GM18505 (cell line): ENCODE data around the gene TENM4.
A peak's percentile ranks its signal among the peaks of the same experiment; 100 is the strongest.

Experiments
- ATAC-seq: cut with Tn5 transposase; IDR thresholded peaks from one replicate; pipeline ENCODE4 v1.9.1; 2021; ENCODE audit not compliant: unreplicated experiment
- POLR2A ChIP-seq: IDR thresholded peaks from 4 replicates; pipeline ENCODE4 v1.6.1; 2011; ENCODE audit warnings: borderline replicate concordance; ENCODE audit not compliant: insufficient read depth, insufficient read length; ENCODE audit errors: extremely low read depth

TENM4 gene

DNA sequence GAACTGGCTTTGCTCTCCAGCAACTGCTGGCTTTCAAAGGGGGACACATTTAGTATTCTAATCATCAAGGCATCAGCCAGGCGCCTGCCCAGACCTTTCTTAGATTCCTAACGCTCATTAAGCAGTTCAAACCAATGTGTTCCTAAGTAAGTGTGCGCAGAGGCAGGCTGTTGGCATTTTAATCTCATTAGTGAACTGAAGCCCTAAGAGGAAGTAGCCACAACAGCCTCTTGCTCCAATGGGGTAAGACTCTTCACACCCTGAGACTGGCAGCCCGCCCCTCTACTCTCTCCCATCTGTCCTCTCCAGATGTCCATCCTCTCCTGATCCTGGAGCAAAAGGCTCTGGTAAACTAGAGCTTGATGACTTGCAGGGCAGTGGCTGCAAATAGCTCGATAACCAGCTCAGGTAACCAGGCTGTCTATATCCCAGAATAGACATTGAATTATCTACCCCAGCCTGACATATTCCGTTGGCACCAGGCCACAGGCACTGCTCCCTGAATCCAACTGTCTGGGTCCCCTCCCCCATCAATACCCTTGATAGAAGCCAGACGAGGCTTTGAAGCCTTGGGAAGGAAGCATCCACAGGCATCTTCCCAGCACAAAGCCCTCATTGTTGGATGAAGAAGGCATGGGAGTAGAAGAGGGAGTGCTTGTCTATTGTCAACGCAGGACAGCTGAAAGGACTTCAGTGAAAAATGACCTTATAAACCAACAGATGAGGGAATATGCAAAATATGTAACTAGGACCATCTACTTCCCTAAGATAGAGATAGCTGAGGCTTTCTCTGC, 321.1 kb downstream of the TENM4 start:
- no peak for ATAC-seq
- TF ChIP-seq POLR2A, result no peak

GRCh38 chr11:79117488-79117887, 323.3 kb downstream of the TENM4 start:
- no peak for TF ChIP-seq POLR2A
- ATAC-seq, result no peak

GRCh38 chr11:79116600-79116999, 324.2 kb downstream of the TENM4 start:
- no peak for ATAC-seq
- TF ChIP-seq POLR2A, result no peak

- TF ChIP-seq POLR2A, result no peak
- no peak for ATAC-seq
These were observed 327.7 kb downstream of the TENM4 start for GRCh38 chr11:79113054-79113690.

DNA sequence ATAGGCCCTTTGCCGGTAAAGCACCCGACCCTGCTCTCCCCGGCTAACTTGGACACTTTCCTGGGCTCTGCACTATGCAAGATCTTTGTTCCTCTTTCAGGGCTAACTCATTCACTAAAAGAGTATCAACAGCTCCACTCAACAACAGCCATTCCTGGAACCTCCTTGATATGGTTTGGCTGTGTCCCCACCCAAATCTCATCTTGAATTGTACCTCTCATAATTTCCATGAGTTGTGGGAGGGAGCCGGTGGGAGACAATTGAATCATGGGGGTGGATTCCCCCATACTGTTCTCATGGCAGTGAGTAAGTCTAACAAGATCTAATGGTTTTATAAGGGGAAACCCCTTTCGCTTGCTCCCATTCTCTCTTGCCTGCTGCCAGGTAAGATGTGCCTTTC, 330.0 kb downstream of the TENM4 start:
- no peak for TF ChIP-seq POLR2A
- ATAC-seq, result no peak

DNA sequence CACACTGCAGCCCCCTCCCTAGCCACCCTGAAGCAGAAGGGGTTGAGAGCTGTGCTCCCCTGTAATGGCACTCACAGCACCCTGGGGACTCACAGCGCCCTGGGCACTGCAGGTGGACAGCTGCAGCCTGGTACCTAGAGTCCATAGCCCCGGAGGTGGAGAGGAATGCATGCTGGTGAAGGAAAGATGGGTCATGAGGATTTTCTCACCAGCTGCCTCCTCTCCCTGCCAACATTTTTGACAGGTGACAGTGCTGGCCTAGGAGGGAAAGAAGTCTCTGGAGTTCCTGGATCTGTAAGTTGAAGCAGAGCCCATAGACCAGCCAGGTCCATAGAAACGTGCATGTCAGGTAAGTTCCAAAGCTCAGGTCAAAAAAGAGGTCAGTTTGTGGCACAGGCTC, 330.5 kb downstream of the TENM4 start:
- no peak for TF ChIP-seq POLR2A
- ATAC-seq, result no peak

- TF ChIP-seq POLR2A, result no peak
- ATAC-seq, result no peak
These were observed 332.0 kb downstream of the TENM4 start for GRCh38 chr11:79108851-79109250.

DNA sequence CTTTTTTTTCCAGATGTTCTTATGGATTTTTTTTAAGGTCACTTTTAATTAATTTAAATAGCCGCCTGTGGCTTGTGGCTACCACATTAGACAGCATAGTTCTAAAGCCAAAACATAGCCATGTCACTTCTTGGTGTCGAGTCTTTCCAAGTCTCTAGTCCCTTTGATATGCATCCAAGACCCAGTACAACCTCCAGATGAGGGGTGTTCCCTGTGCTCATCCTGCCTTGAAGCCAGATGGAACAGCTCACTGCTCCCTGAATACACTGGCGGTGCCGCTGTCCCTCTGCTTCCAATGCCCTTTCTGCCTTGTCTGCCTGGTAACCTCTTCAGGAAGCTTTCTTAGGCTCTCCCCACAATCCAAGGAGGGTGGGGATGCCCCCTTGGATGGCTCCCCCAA, 338.0 kb downstream of the TENM4 start:
- ATAC-seq, result no peak
- TF ChIP-seq POLR2A, result no peak

DNA sequence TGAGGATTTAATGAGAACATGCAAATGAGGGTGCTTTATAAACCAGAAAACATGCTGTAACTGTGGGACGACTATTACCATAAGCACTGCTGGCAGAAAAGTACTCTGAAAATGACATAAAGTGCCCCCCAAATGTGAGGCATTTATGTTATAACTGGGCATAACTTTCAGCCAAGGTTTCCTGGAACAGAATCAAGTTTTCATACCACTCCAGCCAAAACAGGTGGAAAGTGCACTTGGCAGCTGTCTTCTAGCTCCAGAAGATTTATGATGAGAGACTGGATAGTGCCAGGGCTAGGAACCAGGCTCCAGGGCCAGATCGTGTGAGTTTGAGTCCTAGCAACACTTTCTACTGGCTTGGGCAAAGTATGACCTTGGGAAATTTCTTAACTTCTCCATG, 339.2 kb downstream of the TENM4 start:
- ATAC-seq, result no peak
- no peak for TF ChIP-seq POLR2A

DNA sequence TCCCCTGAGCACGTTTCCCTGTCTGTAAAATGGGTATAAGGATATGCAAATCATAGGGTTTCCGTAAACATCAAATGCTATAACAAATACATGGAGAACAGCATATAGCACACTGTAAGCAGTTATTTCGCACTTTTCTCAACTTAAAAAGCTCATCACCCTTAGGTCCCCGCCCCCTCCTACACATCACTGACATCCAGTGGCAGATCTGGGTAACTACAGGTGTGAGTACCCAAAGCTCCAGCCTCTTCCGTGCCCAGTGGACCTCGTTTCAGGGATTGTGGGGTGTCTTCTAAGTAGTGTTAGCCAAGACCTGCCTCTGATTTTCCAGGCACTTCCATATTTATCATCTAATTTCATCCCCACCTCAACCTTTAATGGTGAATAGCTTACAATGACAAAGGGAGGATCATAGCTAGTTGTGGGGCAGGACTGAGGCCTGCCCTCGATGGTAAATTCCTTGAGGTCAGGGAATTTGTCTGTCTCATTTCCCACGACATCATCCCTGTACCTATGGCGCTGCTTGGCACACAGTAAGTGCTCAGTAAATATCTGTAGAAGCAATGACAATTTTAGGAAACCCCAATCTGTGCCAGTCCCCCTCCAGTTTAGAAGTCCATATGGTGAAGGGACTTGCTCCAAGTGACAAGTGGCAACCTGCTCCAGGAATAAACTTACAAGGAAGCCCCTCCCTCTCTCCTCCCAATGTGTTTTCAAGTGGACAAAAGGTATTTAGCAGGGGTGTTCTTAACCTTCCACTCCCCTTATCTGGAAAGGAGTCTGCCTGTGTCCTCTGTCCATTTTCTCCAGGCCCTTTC, 340.5 kb downstream of the TENM4 start:
- no peak for TF ChIP-seq POLR2A
- ATAC-seq, result peak; percentile 93

DNA sequence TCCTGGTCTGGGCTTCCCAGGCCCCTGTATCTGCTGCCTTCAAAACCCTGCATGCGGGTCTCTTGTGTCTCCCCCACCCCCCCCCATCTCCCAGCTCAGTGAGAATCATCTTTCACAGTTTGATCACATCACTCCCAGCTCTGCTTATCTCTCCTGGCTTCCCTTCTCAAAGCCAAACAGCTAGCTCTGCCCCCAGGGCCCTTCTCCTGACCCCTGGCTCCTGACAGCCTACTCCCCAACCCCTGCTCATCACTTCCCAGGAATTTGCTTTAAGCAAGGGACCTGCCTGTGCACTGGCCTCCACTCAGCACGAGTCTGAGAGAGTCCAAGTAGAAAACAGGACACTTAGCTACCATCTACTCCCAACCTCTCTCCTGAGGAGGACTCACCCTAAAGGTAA, 342.7 kb downstream of the TENM4 start:
- TF ChIP-seq POLR2A, result no peak
- no peak for ATAC-seq

- no peak for TF ChIP-seq POLR2A
- no peak for ATAC-seq
These were observed 343.5 kb downstream of the TENM4 start for GRCh38 chr11:79097246-79097875.

GRCh38 chr11:79095424-79095823, 345.4 kb downstream of the TENM4 start:
- no peak for ATAC-seq
- TF ChIP-seq POLR2A, result no peak
